ENCODE results near the gene IL22RA1. TPM values are rescaled to one million over a fixed set of nuclear protein-coding genes. Genes with fewer than 3 reads are reported as not detected.

Gene IL22RA1
- total RNA-seq, 1 donor from 2014 or later, result not detected

DNA sequence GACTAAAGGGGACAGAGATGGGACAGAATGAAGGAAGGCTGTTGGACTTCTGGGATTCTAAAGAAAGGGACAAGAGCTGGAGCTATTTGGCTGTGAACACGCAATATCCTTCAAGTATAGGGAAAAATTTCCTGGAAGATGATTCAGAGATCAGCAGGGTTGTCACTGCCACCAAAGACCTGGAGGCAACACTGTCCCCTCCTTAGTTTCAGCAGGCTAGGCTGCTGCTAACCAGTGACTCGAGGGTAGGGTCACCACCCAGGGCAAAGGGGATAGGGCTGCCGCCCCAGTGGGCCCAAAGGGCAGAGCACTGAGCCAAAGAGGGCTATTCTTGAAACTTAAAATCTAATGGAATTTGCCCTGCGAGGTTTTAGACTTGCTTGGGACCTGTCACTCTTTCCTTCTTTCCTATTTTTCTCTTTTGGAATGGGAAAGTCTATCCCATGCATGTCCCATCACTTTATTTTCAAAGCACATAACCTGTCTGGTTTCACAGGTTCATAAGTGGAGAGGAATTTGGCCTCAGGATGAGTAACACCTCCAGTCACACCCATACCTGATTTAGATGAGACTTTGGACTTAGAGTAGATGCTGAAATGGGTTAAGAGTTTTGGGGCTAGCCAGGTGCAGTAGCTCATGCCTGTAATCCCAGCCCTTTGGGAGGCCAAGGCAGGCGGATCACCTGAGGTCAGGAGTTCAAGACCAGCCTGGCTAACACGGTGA, 32.3 kb upstream of the IL22RA1 start:
- no peak overlapping the region for H3K27ac Mint-ChIP-seq (ENCODE audit: unreplicated experiment)
- H3K4me1 Mint-ChIP-seq (ENCODE audit: unreplicated experiment), result no peaks in the 10 kb centered on the region
- no peak overlapping the region for H3K4me3 Mint-ChIP-seq (ENCODE audit: unreplicated experiment)
- H3K36me3 Mint-ChIP-seq (ENCODE audit: low read depth, unreplicated experiment), result no peaks in the 10 kb centered on the region
- no peak for DNase-seq (ENCODE audit: low spot score)
- TF ChIP-seq, protein P1, sequence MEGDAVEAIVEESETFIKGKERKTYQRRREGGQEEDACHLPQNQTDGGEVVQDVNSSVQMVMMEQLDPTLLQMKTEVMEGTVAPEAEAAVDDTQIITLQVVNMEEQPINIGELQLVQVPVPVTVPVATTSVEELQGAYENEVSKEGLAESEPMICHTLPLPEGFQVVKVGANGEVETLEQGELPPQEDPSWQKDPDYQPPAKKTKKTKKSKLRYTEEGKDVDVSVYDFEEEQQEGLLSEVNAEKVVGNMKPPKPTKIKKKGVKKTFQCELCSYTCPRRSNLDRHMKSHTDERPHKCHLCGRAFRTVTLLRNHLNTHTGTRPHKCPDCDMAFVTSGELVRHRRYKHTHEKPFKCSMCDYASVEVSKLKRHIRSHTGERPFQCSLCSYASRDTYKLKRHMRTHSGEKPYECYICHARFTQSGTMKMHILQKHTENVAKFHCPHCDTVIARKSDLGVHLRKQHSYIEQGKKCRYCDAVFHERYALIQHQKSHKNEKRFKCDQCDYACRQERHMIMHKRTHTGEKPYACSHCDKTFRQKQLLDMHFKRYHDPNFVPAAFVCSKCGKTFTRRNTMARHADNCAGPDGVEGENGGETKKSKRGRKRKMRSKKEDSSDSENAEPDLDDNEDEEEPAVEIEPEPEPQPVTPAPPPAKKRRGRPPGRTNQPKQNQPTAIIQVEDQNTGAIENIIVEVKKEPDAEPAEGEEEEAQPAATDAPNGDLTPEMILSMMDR (IDR thresholded peaks at IDR 0.05; ENCODE audit: unreplicated experiment), result no peak
- no peaks in the 10 kb centered on the region for H3K9me3 Mint-ChIP-seq (ENCODE audit: unreplicated experiment)
- H3K27me3 Mint-ChIP-seq (ENCODE audit: unreplicated experiment), result no peaks in the 10 kb centered on the region

DNA sequence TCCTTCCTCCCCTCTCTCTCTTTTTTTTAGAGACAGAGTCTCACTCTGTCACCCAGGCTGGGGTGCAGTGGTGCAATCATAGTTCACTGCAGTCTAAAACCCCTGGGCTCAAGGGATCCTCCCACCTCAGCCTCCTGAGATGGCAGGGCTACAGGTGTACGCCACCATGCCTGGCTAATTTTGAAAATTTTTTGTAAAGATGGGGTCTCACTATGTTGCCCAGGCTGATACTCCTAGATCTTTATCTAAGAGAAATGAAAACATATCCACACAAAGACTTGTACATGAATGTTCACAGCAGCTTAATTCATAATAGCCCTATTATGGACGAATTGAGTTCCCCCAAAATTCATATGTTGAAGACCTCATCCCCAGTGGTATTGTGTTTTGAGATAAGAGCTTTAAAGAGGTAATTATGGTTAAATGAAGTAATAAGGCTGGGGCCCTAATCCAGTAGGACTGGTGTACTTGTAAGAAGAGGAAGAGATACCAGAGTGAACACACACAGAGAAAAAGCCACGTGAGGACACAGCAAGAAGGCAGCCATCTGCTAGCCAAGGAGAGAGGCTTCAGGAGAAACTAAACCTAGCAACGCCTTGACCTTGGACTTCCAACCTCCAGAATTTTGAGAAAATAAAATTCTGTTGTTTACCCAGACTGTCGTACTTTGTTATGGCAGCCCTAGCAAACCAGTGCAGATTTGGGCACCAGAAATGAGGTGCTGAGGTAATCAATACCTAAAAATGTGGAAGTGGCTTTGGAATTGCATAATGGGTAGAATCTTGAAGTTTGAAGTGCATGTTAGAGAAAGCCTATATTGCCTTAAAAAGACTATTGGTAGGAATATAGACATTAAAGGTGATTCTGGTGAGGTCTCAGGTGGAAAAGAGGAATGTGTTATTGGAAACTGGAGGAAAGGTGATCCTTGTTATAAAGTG, 31.0 kb upstream of the IL22RA1 start:
- Mint-ChIP-seq H3K27me3 (ENCODE audit: unreplicated experiment) (no peaks in the 10 kb centered on the region), H3K4me3 (ENCODE audit: unreplicated experiment) (no peak overlapping the region), H3K9me3 (ENCODE audit: unreplicated experiment) (no peaks in the 10 kb centered on the region), H3K4me1 (ENCODE audit: unreplicated experiment) (no peaks in the 10 kb centered on the region), H3K36me3 (ENCODE audit: low read depth, unreplicated experiment) (no peaks in the 10 kb centered on the region), H3K27ac (ENCODE audit: unreplicated experiment) (no peak overlapping the region)
- DNase-seq (ENCODE audit: low spot score), result no peak
- TF ChIP-seq, protein P1 (IDR thresholded peaks at IDR 0.05; ENCODE audit: unreplicated experiment), result no peak

DNA sequence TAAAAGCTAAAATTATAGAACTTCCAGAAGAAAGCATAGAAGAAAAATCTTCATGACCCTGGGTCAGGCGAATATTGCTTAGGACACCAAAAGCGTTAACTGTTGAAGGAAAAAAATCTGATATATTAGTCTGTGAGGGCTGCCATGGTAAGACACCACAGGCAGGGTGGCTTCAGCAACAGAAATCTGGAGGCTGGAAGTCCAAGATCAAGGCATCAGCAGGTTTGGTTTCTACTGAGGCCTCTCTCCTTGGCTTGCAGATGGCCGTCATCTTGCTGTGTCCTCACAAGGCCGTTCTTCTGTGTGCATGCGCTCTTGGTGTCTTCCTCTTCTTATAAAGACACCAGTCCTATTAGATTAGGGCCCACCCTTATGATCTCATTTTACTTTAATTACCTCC, 29.7 kb upstream of the IL22RA1 start:
- no peaks in the 10 kb centered on the region for H3K4me1 Mint-ChIP-seq (ENCODE audit: unreplicated experiment)

DNA sequence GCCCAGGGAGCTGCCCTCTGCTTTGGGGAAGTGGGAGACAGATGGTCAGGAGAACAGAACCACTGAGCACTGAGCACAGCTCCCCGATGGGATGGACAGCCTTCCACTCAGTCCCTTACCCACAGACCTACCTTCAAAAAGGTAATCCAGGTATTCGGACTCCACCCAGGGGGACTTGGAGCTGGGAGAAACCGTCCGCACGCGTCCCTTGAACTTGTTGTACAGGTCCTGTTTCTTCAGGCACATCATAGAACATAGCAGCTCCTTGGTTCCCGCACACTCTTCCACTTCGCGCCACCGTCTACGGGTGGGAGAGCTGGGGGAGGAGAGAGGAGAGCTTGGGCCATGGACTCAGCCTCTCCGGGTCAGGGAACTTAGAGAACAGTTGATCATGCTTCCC, 26.3 kb upstream of the IL22RA1 start:
- TF ChIP-seq, protein P1 (IDR thresholded peaks at IDR 0.05; ENCODE audit: unreplicated experiment), result no peak
- Mint-ChIP-seq H3K9me3 (ENCODE audit: unreplicated experiment) (no peaks in the 10 kb centered on the region), H3K4me3 (ENCODE audit: unreplicated experiment) (no peak overlapping the region), H3K36me3 (ENCODE audit: low read depth, unreplicated experiment) (peaks cover 21% of the 10 kb centered on the region), H3K27ac (ENCODE audit: unreplicated experiment) (no peak overlapping the region), H3K4me1 (ENCODE audit: unreplicated experiment) (no peaks in the 10 kb centered on the region), H3K27me3 (ENCODE audit: unreplicated experiment) (peaks cover 4% of the 10 kb centered on the region)
- no peak for DNase-seq (ENCODE audit: low spot score)

More for the DNA sequence above, 29.7 kb upstream of the IL22RA1 start:
- peaks cover 6% of the 10 kb centered on the region for H3K36me3 Mint-ChIP-seq (ENCODE audit: low read depth, unreplicated experiment)
- no peak overlapping the region for H3K4me3 Mint-ChIP-seq (ENCODE audit: unreplicated experiment)
- no peaks in the 10 kb centered on the region for H3K27me3 Mint-ChIP-seq (ENCODE audit: unreplicated experiment)
- TF ChIP-seq, protein P1 (IDR thresholded peaks at IDR 0.05; ENCODE audit: unreplicated experiment), result no peak
- DNase-seq (ENCODE audit: low spot score), result no peak
- no peak overlapping the region for H3K27ac Mint-ChIP-seq (ENCODE audit: unreplicated experiment)
- no peaks in the 10 kb centered on the region for H3K9me3 Mint-ChIP-seq (ENCODE audit: unreplicated experiment)
